HepG2 (cell line): ENCODE measurements around the gene SLC4A9. TPM values are rescaled to one million over a fixed set of nuclear protein-coding genes. Genes with fewer than 3 reads are reported as not detected.
A peak's percentile ranks its signal among the peaks of the same experiment; 100 is the strongest.

ENCODE experiments used
- ATAC-seq: fragments of 200-7000 bp; cut with Tn5 transposase; 3 replicates; pipeline ENCODE4 v1.9.1; 2020; ENCODE audit warnings: mild to moderate bottlenecking, moderate library complexity
- BruUV-seq: library from RNA; stranded (reverse); fragments of 400-500 nt; replicated peaks from 2 replicates; lab custom pipeline; 2021; lab: Mats Ljungman, UMichigan
- CTCF ChIA-PET: fragments of 300-600 bp; formaldehyde crosslinking; extraction: SDS; loops from one replicate; lab custom pipeline; 2021; ENCODE audit warnings: low total read pairs, inconsistent platforms, low intra/inter-chr PET ratio; lab: Yijun Ruan, JAX
- POLR2A ChIA-PET: fragments of 350-600 bp; sonication (Branson Sonifier 250); formaldehyde crosslinking; loops from one replicate; lab custom pipeline; 2020; ENCODE audit warnings: antibody characterized with exemption, inconsistent platforms; lab: Yijun Ruan, JAX
- DNase-seq: peaks from one replicate; pipeline ENCODE4 v3.0.0-alpha.2; 2015; ENCODE audit warnings: low spot score
- FAIRE-seq: peaks from 3 replicates; lab custom pipeline; 2011; peaks lifted over from hg19 to GRCh38; lab: Jason Lieb, UNC
- H2AFZ ChIP-seq: one replicate; pipeline ENCODE4 v1.6.1; 2011; ENCODE audit warnings: low read length, inconsistent platforms
- H3K27ac ChIP-seq: fragments of 300-600 bp; 3 replicates; pipeline ENCODE4 v1.8.0; 2011; ENCODE audit warnings: mixed run types, mild to moderate bottlenecking, mixed read lengths, low read length, inconsistent platforms; ENCODE audit not compliant: insufficient read depth; ENCODE audit errors: extremely low read length
- H3K27me3 ChIP-seq, 2 experiments: fragments of 200-600 bp in 1 of 2; 2 replicates in 1 of 2; 3 replicates in 1 of 2; pipeline versions ENCODE4 v1.6.0 to v1.8.0; 2011; ENCODE audit warnings: low read length in 2 of 2, mild to moderate bottlenecking in 2 of 2, moderate library complexity in 2 of 2, inconsistent platforms in 1 of 2; ENCODE audit not compliant: insufficient read depth in 2 of 2, control insufficient read depth in 1 of 2
- H3K36me3 ChIP-seq, 2 experiments: fragments of 200-600 bp in 1 of 2; replicated peaks in 1 of 2; 2 replicates in 1 of 2; 3 replicates in 1 of 2; pipeline versions ENCODE4 v1.5.1 to v1.8.0; 2011; ENCODE audit warnings: low read length in 2 of 2, inconsistent platforms in 1 of 2; ENCODE audit not compliant: insufficient read depth in 2 of 2, control insufficient read depth in 1 of 2
- H3K4me1 ChIP-seq: 2 replicates; pipeline ENCODE4 v1.5.1; 2012; ENCODE audit warnings: low read length, inconsistent platforms; ENCODE audit not compliant: insufficient read depth
- H3K4me2 ChIP-seq: 2 replicates; pipeline ENCODE4 v1.6.0; 2011; ENCODE audit warnings: low read depth, low read length, inconsistent platforms
- H3K4me3 ChIP-seq, 3 experiments: fragments of 200-600 bp in 1 of 3; sonication (generic), shearing (Covaris generic) in 1 of 3; replicated peaks in 1 of 3; 2 replicates each; pipeline ENCODE4 v1.5.1; 2011 to 2016; ENCODE audit warnings: low read length in 3 of 3, inconsistent platforms in 2 of 3, low read depth in 2 of 3, mild to moderate bottlenecking in 2 of 3, control low read depth in 1 of 3, mixed read lengths in 1 of 3; ENCODE audit not compliant: insufficient read depth in 1 of 3
- H3K79me2 ChIP-seq: one replicate; pipeline ENCODE4 v1.6.1; 2011; ENCODE audit warnings: low read length, inconsistent platforms; ENCODE audit not compliant: insufficient read depth
- H3K9ac ChIP-seq: 2 replicates; pipeline ENCODE4 v1.6.0; 2011; ENCODE audit warnings: mild to moderate bottlenecking, low read depth, low read length, inconsistent platforms; ENCODE audit not compliant: insufficient read depth
- H3K9me3 ChIP-seq: 2 replicates; pipeline ENCODE4 v1.5.1; 2012; ENCODE audit warnings: mild to moderate bottlenecking, low read length
- H4K20me1 ChIP-seq: 2 replicates; pipeline ENCODE4 v1.6.0; 2011; ENCODE audit warnings: inconsistent platforms, mild to moderate bottlenecking, low read length, moderate library complexity; ENCODE audit not compliant: insufficient read depth
- CC2D1A ChIP-seq: sonication (generic); formaldehyde crosslinking; IDR thresholded peaks from 2 replicates; pipeline ENCODE4 v1.8.1; 2023; ENCODE audit warnings: mild to moderate bottlenecking, missing genetic modification reagents
- FLYWCH1 ChIP-seq: sonication (generic); formaldehyde crosslinking; IDR thresholded peaks from 2 replicates; pipeline ENCODE4 v1.8.1; 2023; ENCODE audit warnings: mild to moderate bottlenecking, missing genetic modification reagents
- FOSL2 ChIP-seq: sonication (generic); formaldehyde crosslinking; IDR thresholded peaks from 2 replicates; pipeline ENCODE4 v1.4.0; 2020; ENCODE audit warnings: missing genetic modification reagents
- GPN1 ChIP-seq: sonication (generic); formaldehyde crosslinking; IDR thresholded peaks from 2 replicates; pipeline ENCODE4 v1.5.1; 2020; ENCODE audit warnings: missing genetic modification reagents, borderline replicate concordance
- JUND ChIP-seq: sonication (generic); formaldehyde crosslinking; IDR thresholded peaks from 2 replicates; pipeline ENCODE4 v1.8.0; 2022; ENCODE audit warnings: mild to moderate bottlenecking, missing genetic modification reagents
- KDM5A ChIP-seq: fragments of 200-600 bp; sonication (generic); IDR thresholded peaks from 2 replicates; pipeline ENCODE4 v1.7.0; 2018; ENCODE audit warnings: antibody characterized with exemption, mild to moderate bottlenecking, low read length, borderline replicate concordance
- MYNN ChIP-seq: sonication (generic); formaldehyde crosslinking; IDR thresholded peaks from 2 replicates; pipeline ENCODE4 v1.4.0; 2020; ENCODE audit warnings: mild to moderate bottlenecking, low read depth, missing genetic modification reagents
- RARA ChIP-seq: IDR thresholded peaks from 2 replicates; pipeline ENCODE4 v1.6.1; 2016; ENCODE audit warnings: missing genetic modification reagents, missing compliant biosample characterization
- RXRA ChIP-seq: sonication (generic); formaldehyde crosslinking; IDR thresholded peaks from 2 replicates; pipeline ENCODE4 v1.5.1; 2020; ENCODE audit warnings: missing genetic modification reagents
- SKIL ChIP-seq: sonication (generic); formaldehyde crosslinking; IDR thresholded peaks from 2 replicates; pipeline ENCODE4 v1.8.0; 2022; ENCODE audit warnings: missing genetic modification reagents, mild to moderate bottlenecking, moderate library complexity, borderline replicate concordance
- TEAD3 ChIP-seq: optimal IDR thresholded peaks from 2 replicates; pipeline ENCODE3; 2016; ENCODE audit warnings: borderline replicate concordance
- THYN1 ChIP-seq: sonication (generic); formaldehyde crosslinking; IDR thresholded peaks from 2 replicates; pipeline ENCODE4 v1.8.1; 2023; ENCODE audit warnings: low read depth, mild to moderate bottlenecking, moderate library complexity, missing genetic modification reagents, borderline replicate concordance
- ZMYM3 ChIP-seq: sonication (generic); formaldehyde crosslinking; IDR thresholded peaks from 2 replicates; pipeline ENCODE4 v1.5.1; 2020; ENCODE audit warnings: mild to moderate bottlenecking, missing genetic modification reagents
- ZNF563 ChIP-seq: sonication (generic); formaldehyde crosslinking; IDR thresholded peaks from 2 replicates; pipeline ENCODE4 v1.8.0; 2022; ENCODE audit warnings: mild to moderate bottlenecking, moderate library complexity, missing genetic modification reagents
- ZNF792 ChIP-seq: IDR thresholded peaks from 2 replicates; pipeline ENCODE4 v1.6.1; 2016
- WGBS: methylation state at CpG from one replicate; pipeline ENCODE4 v1.1.6; 2017; ENCODE audit warnings: low lambda C conversion rate; 5-methylcytosine and 5-hydroxymethylcytosine counted together
- in situ Hi-C: cut with HindIII; loops from 2 replicates; pipeline ENCODE4 v1.10.0; 2017; ENCODE audit warnings: low pct_unique_long_range_greater_than_20kb; ENCODE audit not compliant: extremely low pct_ligation_motif_present
- intact Hi-C: fragments of 100-400 bp; cut with micrococcal nuclease; formaldehyde crosslinking; loops from one replicate; pipeline ENCODE4 v1.10.0; 2022; ENCODE audit not compliant: unreplicated experiment
- polyA plus RNA-seq, 8 experiments: library from polyadenylated mRNA; depleted of rRNA in 3 of 8; stranded (reverse) in 7 of 8; unstranded in 1 of 8; fragments of >200 nt; fragmentation: Illumina TruSeq in 4 of 8; extraction: Trizol in 4 of 8; gene quantifications; 2 replicates each; pipeline versions ENCODE4 v1.2.1 to v1.2.3, GENCODE V29; 2011 to 2016; ENCODE audit warnings: low read depth in 4 of 8, missing spikeins in 1 of 8, mixed read lengths in 1 of 8; ENCODE audit not compliant: insufficient read depth in 1 of 8
- total RNA-seq, 5 experiments: library from RNA; depleted of rRNA; stranded (reverse); fragments of >200 nt; fragmentation: Illumina TruSeq; extraction: Trizol; gene quantifications; 2 replicates each; pipeline ENCODE4 v1.2.3, GENCODE V29; 2016; ENCODE audit warnings: low read depth in 1 of 5
- TF ChIP-seq, protein P1 (sequence below): sonication (generic); IDR thresholded peaks from 2 replicates; pipeline ENCODE4 v1.6.1; 2016; ENCODE audit warnings: low read depth, borderline replicate concordance

SLC4A9 gene
- total and polyA plus RNA-seq, 2 of the 13 experiments (the other 11 are each of a cell fraction or from before 2014, with no cell fraction given) = not detected

DNA sequence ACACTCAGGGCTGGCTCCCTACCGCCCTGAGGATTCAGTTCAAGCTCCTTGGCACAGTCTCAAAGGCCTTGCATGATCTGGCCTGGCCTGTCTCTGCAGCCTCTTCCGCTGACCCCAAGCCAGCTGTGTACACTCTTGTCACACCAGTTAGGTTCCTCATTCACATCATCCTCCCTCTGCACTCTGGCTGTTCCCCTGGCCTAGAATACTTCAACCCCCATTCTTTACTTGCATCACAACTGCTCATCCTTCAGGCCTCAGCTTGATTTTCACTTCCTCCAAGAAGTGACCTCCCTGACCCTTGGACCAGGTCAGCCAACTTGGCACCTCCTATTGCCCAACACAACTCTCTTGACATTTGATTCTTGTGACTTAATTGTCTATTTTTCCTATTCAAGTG is 38.2 kb upstream of the SLC4A9 start (continued):
- no peak for TF ChIP-seq ZMYM3 (CRISPR knock-in tag)
- TF ChIP-seq SKIL (CRISPR knock-in tag) = no peak

GRCh38 chr5:140322751-140323731 is 37.0 kb upstream of the SLC4A9 start:
- POLR2A ChIA-PET = interaction anchor here (1.3 kb wide), 1 partner anchor 23 kb away, joined by 5 read pairs; the partner anchor contains the start of gene HBEGF
- Histone ChIP-seq H3K9ac (peak overlapping the region; percentile 23; the same call in 1 of the 2 replicates), H3K36me3 (no peaks in the 10 kb centered on the region), H3K4me2 (peak overlapping the region; percentile 68), H3K27me3 (no peaks in the 10 kb centered on the region; a peak in 1 of 5 replicates), H3K4me1 (peaks cover 74% of the 10 kb centered on the region), H2AFZ (no peak overlapping the region), H4K20me1 (no peaks in the 10 kb centered on the region), H3K4me3 (peak overlapping the region in 1 of 3 experiments; percentile 46; a peak in 3 of 6 replicates), H3K9me3 (no peaks in the 10 kb centered on the region), H3K27ac (no peak overlapping the region), H3K79me2 (no peaks in the 10 kb centered on the region)
- in situ Hi-C loops = no loop called here
- 14% methylated on average over 7 of the region's 9 CpGs for WGBS
- peak; percentile 72 for DNase-seq
- peak; percentile 69 for ATAC-seq
- BruUV-seq = no TSS peak
- FAIRE-seq = no peak
- CTCF ChIA-PET = no interaction called here
- intact Hi-C loops = no loop called here
- no peak for TF ChIP-seq FLYWCH1 (CRISPR knock-in tag)
- TF ChIP-seq KDM5A = no peak
- TF ChIP-seq GPN1 (CRISPR knock-in tag) = no peak
- TF ChIP-seq, protein P1, sequence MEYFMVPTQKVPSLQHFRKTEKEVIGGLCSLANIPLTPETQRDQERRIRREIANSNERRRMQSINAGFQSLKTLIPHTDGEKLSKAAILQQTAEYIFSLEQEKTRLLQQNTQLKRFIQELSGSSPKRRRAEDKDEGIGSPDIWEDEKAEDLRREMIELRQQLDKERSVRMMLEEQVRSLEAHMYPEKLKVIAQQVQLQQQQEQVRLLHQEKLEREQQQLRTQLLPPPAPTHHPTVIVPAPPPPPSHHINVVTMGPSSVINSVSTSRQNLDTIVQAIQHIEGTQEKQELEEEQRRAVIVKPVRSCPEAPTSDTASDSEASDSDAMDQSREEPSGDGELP = no peak
- no peak for TF ChIP-seq MYNN (CRISPR knock-in tag)
- no peak for TF ChIP-seq ZNF563 (CRISPR knock-in tag)
- no peak for TF ChIP-seq ZNF792 (CRISPR knock-in tag)
- 0 out of 2 replicates have a peak, but pooled peaks have one; percentile 8 for TF ChIP-seq RARA
- peak; percentile 52 for TF ChIP-seq RXRA
- TF ChIP-seq TEAD3 (CRISPR knock-in tag) = peak; percentile 75
- peak; percentile 48 for TF ChIP-seq FOSL2 (CRISPR knock-in tag)
- TF ChIP-seq JUND (CRISPR knock-in tag) = peak; percentile 14; the same call in 1 of the 2 replicates
- no peak for TF ChIP-seq THYN1 (CRISPR knock-in tag)
- no peak for TF ChIP-seq CC2D1A
